Measurements from ENCODE around the gene GNG13.

DNA sequence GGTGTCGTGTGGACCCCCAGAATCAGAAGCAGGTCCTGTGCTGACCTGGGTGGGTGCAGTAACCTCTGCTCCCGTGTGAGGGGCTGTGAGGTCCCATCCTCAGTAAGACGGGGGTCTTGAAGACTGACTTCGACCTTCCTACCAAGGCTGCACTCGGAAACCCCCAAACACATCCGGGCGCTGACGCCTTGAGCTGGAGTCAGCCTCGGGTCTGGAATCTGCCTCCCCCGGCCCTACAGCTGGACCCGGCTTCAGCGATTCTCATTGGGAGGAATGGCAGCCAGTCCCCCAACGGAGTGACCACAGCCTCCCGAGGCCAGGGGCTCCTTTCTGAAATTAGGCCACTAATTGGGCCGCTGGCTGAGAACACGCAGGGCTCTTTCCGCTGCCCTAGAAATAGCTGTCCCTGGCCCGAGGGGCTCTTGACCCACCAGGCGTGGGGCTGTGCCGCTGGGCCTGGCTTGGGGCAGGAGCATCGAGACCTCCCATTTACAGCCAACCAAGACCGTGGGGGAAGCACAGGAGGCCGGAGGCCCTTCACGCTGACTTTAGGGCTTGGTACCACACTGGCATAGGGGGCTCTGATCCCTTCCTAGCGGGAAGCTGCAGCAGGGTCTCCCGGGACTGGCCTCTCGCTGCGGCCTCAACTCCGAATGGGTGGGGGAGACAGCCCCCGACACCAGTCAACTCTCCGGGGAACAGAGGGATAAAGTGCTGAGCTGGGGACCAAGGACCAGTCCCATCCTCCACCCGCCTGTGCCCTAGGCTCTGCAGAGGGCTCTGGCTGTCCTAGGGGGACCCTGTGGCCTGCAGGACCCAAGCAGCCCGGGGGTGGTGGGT lies 2.6 kb upstream of the GNG13 start:
- TF ChIP-seq, protein P1, sequence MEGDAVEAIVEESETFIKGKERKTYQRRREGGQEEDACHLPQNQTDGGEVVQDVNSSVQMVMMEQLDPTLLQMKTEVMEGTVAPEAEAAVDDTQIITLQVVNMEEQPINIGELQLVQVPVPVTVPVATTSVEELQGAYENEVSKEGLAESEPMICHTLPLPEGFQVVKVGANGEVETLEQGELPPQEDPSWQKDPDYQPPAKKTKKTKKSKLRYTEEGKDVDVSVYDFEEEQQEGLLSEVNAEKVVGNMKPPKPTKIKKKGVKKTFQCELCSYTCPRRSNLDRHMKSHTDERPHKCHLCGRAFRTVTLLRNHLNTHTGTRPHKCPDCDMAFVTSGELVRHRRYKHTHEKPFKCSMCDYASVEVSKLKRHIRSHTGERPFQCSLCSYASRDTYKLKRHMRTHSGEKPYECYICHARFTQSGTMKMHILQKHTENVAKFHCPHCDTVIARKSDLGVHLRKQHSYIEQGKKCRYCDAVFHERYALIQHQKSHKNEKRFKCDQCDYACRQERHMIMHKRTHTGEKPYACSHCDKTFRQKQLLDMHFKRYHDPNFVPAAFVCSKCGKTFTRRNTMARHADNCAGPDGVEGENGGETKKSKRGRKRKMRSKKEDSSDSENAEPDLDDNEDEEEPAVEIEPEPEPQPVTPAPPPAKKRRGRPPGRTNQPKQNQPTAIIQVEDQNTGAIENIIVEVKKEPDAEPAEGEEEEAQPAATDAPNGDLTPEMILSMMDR (IDR thresholded peaks at IDR 0.05) = no peak
- TF ChIP-seq POLR2A (IDR thresholded peaks at IDR 0.05) = no peak

Measured in adrenal gland (tissue), 5 donors.